IPS-15b (cell line): ENCODE measurements around the gene TXN.

ENCODE experiments used
- H3K27me3 ChIP-seq: one replicate; pipeline ENCODE4 v1.6.1; 2013; ENCODE audit warnings: low read length; ENCODE audit not compliant: control insufficient read depth, insufficient read depth
- H3K36me3 ChIP-seq: one replicate; pipeline ENCODE4 v1.6.1; 2013; ENCODE audit warnings: low read length; ENCODE audit not compliant: control insufficient read depth, insufficient read depth
- H3K4me1 ChIP-seq: one replicate; pipeline ENCODE4 v1.6.1; 2013; ENCODE audit warnings: mild to moderate bottlenecking, low read length; ENCODE audit not compliant: control insufficient read depth, insufficient read depth
- H3K4me3 ChIP-seq: one replicate; pipeline ENCODE4 v1.5.1; 2013; ENCODE audit warnings: low read depth, low read length
- H3K9ac ChIP-seq: one replicate; pipeline ENCODE4 v1.6.1; 2013; ENCODE audit warnings: low read depth, mild to moderate bottlenecking, low read length
- H3K9me3 ChIP-seq: one replicate; pipeline ENCODE4 v1.6.1; 2013; ENCODE audit warnings: mild to moderate bottlenecking, low read length; ENCODE audit not compliant: control insufficient read depth, insufficient read depth

TXN gene

DNA sequence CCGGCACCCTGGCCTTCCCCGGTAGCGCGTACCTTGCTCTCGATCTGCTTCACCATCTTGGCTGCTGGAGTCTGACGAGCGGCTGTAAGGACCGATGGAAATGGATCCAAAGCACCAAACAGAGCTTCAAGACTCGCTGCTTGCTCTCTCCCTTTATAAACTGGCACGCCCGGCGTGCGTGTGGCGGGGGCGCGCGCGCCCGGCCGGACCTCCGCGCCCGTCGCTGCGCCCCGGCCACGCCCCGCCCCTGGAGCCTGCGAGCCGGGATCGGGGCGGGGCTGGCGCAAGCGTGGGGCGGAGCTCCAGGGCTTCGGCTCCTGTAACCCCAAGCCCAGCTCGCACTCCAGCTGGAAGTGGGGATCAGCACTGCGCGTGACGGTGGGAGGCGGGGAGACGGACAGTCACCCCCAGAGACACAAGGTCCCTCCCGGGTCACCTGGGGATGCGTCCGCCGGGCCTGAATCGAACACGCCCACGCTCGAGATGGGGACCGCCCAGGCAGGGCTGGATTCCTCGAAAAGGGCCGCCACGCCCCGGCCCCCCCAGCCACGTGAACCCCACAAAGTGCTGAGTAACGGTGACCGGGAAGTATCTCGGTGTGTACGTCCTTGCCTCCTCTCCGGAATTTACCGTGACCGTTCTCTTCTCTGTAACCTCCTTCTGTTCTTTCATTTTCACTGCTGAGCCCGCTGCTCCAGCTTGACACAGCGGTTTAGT lies at the start of gene TXN:
Gene TXN, minus strand, starts transcription at position 128 of the 717 bp plus-strand sequence. Its CDS starts 72 bp downstream, at position 56.
- Histone ChIP-seq H3K9me3 (no peaks in the 10 kb centered on the region), H3K9ac (peak within 1 kb of the TSS; percentile 93), H3K4me1 (peaks cover 10% of the 10 kb centered on the region), H3K36me3 (no peaks in the 10 kb centered on the region), H3K4me3 (peak within 1 kb of the TSS; percentile 89), H3K27me3 (no peaks in the 10 kb centered on the region)

DNA sequence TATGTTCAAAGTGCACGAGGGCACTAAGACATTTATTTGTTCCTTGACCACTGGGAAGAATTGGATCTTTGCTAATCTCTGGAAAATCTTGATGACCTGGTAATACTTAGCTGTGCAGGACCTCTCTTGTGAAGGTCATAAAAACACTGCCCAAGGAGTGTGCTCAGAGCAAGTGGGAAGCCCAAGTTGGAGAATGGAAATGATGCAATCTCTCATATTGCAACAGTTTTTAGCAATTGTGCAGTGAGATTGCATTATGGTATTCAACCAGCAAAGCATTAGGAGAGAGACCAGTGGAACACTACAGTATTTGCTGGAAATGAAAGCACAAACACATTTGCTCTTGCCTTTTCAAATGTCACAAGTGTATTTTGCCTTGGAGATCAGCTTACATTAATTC lies 46.8 kb upstream of the TXN start:
- peaks cover 7% of the 10 kb centered on the region for H3K4me1 ChIP-seq
- no peaks in the 10 kb centered on the region for H3K27me3 ChIP-seq
- no peak overlapping the region for H3K4me3 ChIP-seq
- no peaks in the 10 kb centered on the region for H3K36me3 ChIP-seq
- no peaks in the 10 kb centered on the region for H3K9me3 ChIP-seq
- H3K9ac ChIP-seq = no peak overlapping the region

DNA sequence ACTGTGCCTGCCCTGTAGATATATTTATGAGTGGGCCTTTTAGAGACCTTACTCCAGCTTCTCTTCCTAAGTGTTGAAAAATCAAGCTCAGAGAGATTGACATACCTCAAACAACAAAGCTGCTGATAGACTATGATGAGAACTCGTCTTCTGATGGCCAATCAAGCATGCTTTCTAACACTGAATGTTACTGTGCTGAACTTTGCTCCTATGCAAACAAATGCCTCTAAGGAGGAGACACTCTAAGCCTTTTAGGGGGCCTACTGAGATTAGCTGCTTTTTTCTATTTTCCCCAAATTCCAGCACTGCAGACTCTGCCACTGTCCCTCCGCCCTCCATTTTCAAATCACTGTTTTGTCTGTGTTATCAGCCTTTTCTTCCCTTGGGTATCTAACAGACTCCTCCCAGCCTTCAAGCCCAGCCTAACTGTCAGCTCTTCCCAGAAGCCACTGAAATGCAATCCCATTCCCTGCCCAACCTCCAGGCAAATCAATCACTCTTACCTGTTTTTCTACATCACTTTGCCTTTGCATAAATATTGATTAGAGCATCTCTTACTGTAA lies 41.8 kb upstream of the TXN start:
- H3K36me3 ChIP-seq = no peaks in the 10 kb centered on the region
- H3K9me3 ChIP-seq = no peaks in the 10 kb centered on the region
- no peak overlapping the region for H3K4me3 ChIP-seq
- H3K9ac ChIP-seq = no peak overlapping the region
- H3K27me3 ChIP-seq = no peaks in the 10 kb centered on the region
- H3K4me1 ChIP-seq = no peaks in the 10 kb centered on the region

DNA sequence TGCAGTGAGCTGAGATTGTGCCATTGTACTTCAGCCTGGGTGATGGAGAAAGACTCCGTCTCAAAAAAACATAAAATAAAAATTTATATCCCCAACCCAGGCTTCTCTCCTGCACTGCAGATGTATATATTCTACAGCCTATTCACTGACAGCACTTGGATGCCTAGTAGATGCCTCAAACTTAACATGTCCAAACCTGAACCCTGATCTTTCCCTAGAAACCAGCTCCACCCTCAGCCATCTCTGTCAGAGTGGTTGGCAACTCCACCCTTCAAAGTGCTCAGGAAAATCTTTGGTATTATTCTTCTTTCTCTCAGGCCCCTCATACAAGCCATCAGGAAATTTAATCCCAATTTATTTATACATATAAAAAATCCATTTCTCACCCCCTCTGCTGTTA lies 36.9 kb upstream of the TXN start:
- Histone ChIP-seq H3K27me3 (no peaks in the 10 kb centered on the region), H3K9ac (no peak overlapping the region), H3K4me3 (no peak overlapping the region), H3K36me3 (no peaks in the 10 kb centered on the region), H3K4me1 (no peaks in the 10 kb centered on the region), H3K9me3 (no peaks in the 10 kb centered on the region)

DNA sequence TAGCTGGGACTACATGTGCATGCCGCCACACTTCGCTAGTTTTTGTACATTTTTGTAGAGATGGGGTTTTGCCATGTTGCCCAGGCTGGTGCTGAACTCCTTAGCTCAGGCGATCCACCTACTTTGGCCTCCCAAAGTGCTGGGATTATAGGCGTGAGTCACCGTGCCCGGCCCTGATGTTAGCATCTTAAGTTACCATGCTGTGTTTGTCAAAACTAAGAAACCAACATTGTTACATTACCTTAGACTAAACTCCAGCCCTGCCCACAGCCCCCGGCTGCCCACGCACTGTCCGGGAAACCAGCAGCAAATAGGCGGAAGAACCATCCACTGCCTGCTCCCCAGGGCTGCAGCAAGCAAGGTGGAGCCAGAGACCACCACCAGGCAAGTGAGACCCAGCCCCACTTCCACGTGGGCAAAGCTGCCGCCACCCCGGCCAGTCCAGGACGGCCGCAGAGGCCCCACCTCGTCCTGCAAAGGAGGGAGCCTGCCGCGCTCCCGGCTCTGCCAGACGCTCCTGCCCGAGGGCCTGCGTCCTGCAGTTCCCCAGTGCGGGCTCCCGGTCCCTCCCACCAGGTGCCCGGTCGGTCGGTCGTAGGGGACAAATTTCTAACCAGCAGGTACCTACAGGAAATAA lies 35.7 kb upstream of the TXN start:
- Histone ChIP-seq H3K36me3 (no peaks in the 10 kb centered on the region), H3K4me3 (no peak overlapping the region), H3K4me1 (no peaks in the 10 kb centered on the region), H3K9me3 (no peaks in the 10 kb centered on the region), H3K27me3 (no peaks in the 10 kb centered on the region), H3K9ac (no peak overlapping the region)

DNA sequence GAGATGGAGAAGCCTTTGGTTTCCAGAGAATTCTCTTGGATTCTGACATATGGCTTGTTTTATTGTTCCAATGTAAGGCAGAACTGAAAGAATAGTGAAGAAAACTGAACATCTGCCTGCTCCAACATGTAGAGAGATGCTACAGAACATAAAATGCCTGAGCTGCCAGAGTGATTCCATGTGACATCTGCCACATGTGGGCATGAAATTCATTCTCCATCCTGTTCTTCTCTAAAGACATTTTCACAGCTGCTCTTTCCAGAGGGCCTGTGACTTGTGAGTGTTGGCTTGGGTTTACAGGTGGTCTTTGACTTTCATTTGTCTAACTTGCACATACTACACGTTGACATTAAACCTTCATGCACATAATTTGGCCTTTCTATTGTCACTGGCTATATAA lies 33.7 kb upstream of the TXN start:
- Histone ChIP-seq H3K4me3 (no peak overlapping the region), H3K27me3 (no peaks in the 10 kb centered on the region), H3K36me3 (no peaks in the 10 kb centered on the region), H3K4me1 (no peaks in the 10 kb centered on the region), H3K9me3 (no peaks in the 10 kb centered on the region), H3K9ac (no peak overlapping the region)

DNA sequence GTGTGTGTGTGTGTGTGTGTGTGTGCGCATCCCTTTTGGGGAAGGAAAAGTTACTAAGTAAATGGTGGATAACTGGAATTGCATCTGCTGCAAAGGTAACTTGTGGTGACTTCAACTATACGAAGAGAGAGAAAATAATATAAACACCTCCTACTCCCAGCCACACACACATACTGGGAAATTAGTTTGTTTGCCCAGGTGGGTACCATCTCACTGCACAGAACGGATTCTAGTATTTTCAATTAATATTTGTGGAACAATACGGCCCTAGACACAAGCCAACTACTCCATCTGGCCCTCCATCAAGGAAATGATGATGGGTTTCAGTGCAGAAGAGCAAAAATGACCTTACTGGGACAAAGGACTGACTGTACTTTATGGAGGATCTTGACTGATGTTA lies 32.2 kb upstream of the TXN start:
- no peaks in the 10 kb centered on the region for H3K4me1 ChIP-seq
- H3K9me3 ChIP-seq = no peaks in the 10 kb centered on the region
- no peak overlapping the region for H3K9ac ChIP-seq
- H3K4me3 ChIP-seq = no peak overlapping the region
- H3K36me3 ChIP-seq = no peaks in the 10 kb centered on the region
- no peaks in the 10 kb centered on the region for H3K27me3 ChIP-seq

DNA sequence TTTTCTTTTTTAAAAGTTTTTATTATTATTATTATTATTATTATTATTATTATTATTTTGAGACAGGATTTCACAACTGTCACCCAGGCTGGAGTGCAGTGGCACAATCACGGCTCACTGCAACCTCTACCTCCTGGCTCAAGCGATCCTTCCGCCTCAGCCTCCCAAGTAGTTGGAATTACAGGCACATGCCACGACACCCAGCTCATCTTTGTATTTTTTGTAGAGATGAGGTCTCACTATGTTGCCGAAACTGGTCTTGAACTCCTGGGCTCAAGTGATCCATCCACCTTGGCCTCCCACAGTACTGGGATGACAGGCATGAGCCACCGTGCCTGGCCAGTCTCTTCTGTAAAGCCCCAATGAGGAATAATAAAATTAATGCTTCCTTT lies 31.0 kb upstream of the TXN start:
- H3K36me3 ChIP-seq = no peaks in the 10 kb centered on the region
- no peaks in the 10 kb centered on the region for H3K4me1 ChIP-seq
- no peaks in the 10 kb centered on the region for H3K9me3 ChIP-seq
- no peak overlapping the region for H3K4me3 ChIP-seq
- no peaks in the 10 kb centered on the region for H3K27me3 ChIP-seq
- H3K9ac ChIP-seq = no peak overlapping the region

DNA sequence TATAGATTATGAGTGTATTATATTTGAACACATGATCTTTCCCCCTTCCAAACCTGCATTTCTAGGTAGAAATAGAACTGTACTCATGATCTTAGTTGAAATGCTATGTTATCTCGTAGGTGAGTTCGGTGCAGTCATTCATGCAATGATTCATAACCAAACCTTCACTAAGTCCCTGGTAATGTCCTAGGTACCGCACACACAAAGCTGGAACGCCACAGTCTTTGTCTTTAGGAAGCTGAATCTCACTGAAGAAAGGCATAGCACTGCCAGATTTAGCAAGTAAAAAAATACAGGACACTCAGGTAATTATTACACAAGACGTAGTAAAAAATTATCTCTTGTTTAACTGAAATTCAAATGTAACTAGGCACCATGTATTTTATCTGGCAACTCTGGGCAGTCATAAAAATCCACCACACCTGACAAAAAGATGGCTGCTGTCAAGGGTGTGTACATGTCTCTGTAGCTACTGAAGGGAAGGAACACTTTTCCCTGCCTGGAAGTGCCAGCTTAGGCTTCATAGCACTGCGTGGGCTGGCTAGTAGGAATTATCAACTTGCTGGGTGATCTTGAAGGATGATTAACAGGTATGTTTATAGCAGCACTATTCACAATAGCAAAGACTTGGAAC lies 28.0 kb upstream of the TXN start:
- no peaks in the 10 kb centered on the region for H3K36me3 ChIP-seq

DNA sequence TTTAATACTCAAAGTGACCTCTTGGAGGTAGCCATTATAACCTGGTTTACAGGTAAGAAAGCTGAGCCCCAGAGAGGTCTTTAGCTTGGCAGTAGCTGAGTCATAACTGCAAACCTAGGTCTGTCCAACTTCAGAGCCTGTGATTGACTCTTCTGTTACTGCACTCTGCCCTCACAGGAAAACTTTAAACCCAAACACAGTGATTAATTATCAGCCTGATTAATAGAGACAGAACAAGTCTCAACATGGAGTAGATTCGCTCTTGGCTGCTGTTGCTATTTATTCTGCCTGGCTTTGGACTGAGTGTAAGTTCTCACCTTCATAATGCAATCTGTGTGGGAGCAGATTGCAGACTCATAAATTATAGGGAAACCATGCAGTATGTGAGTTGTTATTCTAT lies 27.4 kb upstream of the TXN start:
- Histone ChIP-seq H3K4me3 (no peak overlapping the region), H3K9me3 (no peaks in the 10 kb centered on the region), H3K9ac (no peak overlapping the region), H3K27me3 (no peaks in the 10 kb centered on the region), H3K36me3 (no peaks in the 10 kb centered on the region), H3K4me1 (no peaks in the 10 kb centered on the region)

More for the DNA sequence above, 28.0 kb upstream of the TXN start:
- Histone ChIP-seq H3K9ac (no peak overlapping the region), H3K27me3 (no peaks in the 10 kb centered on the region), H3K9me3 (no peaks in the 10 kb centered on the region), H3K4me3 (no peak overlapping the region), H3K4me1 (no peaks in the 10 kb centered on the region)

DNA sequence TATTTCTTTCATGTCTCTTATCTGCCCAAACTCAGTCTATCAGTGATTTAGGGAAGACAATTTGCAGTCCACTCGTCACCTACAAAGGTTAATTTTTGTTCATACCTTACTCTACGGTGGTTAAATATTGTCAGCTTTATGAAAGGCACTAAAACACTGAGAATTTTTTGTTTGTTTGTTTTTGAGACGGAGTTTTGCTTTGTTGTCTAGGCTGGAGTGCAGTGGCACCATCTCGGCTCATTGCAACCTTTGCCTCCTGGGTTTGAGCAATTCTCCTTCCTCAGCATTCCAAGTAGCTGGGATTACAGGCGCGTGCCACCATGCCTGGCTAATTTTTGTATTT lies 26.4 kb upstream of the TXN start:
- Histone ChIP-seq H3K9ac (no peak overlapping the region), H3K9me3 (no peaks in the 10 kb centered on the region), H3K4me1 (no peaks in the 10 kb centered on the region), H3K4me3 (no peak overlapping the region), H3K27me3 (no peaks in the 10 kb centered on the region), H3K36me3 (no peaks in the 10 kb centered on the region)
